DND-41 (cell line): Measurements from ENCODE around the gene CENPP.

ENCODE experiments used
- ATAC-seq: fragments of 200-7000 bp; cut with Tn5 transposase; 3 replicates; pipeline ENCODE4 v1.9.1; 2021; ENCODE audit warnings: low read depth; ENCODE audit not compliant: insufficient read depth
- DNase-seq: peaks from one replicate; pipeline ENCODE4 v3.0.0-alpha.2; 2020
- H2AFZ ChIP-seq: 2 replicates; pipeline ENCODE4 v1.6.0; 2012; ENCODE audit warnings: low read depth, low read length
- H3K27ac ChIP-seq: 2 replicates; pipeline ENCODE4 v1.5.1; 2012; ENCODE audit warnings: low read length, inconsistent platforms
- H3K27me3 ChIP-seq: fragments of 200-600 bp; sonication (generic); 2 replicates; pipeline ENCODE4 v1.6.0; 2012; ENCODE audit warnings: low read length, mild to moderate bottlenecking, inconsistent platforms; ENCODE audit not compliant: insufficient read depth, poor library complexity
- H3K36me3 ChIP-seq: 2 replicates; pipeline ENCODE4 v1.5.1; 2012; ENCODE audit warnings: low read length, inconsistent platforms; ENCODE audit not compliant: insufficient read depth
- H3K4me1 ChIP-seq: 2 replicates; pipeline ENCODE4 v1.5.1; 2012; ENCODE audit warnings: mild to moderate bottlenecking, low read length; ENCODE audit not compliant: insufficient read depth
- H3K4me2 ChIP-seq: 2 replicates; pipeline ENCODE4 v1.6.0; 2012; ENCODE audit warnings: mild to moderate bottlenecking, moderate library complexity, low read length, inconsistent platforms; ENCODE audit not compliant: insufficient read depth
- H3K4me3 ChIP-seq, 2 experiments: fragments of 200-600 bp in 1 of 2; shearing (Covaris generic) in 1 of 2; 2 replicates each; pipeline ENCODE4 v1.5.1; 2012 to 2016; ENCODE audit warnings: inconsistent platforms in 2 of 2, low read length in 2 of 2, mild to moderate bottlenecking in 2 of 2, low read depth in 1 of 2, moderate library complexity in 1 of 2
- H3K79me2 ChIP-seq: 2 replicates; pipeline ENCODE4 v1.6.0; 2012; ENCODE audit warnings: low read length, inconsistent platforms; ENCODE audit not compliant: insufficient read depth
- H3K9ac ChIP-seq: 2 replicates; pipeline ENCODE4 v1.6.0; 2012; ENCODE audit warnings: low read depth, mild to moderate bottlenecking, inconsistent platforms, low read length, moderate library complexity
- H3K9me3 ChIP-seq: 2 replicates; pipeline ENCODE4 v1.5.1; 2012; ENCODE audit warnings: low read length, moderate library complexity, mild to moderate bottlenecking, inconsistent platforms; ENCODE audit not compliant: insufficient read depth, severe bottlenecking
- H4K20me1 ChIP-seq: 2 replicates; pipeline ENCODE4 v1.6.0; 2012; ENCODE audit warnings: low read length; ENCODE audit not compliant: insufficient read depth
- EZH2 ChIP-seq: IDR thresholded peaks from 3 replicates; pipeline ENCODE4 v1.6.1; 2012; ENCODE audit warnings: borderline replicate concordance, low read depth, mild to moderate bottlenecking, moderate library complexity, low read length, inconsistent platforms; ENCODE audit not compliant: severe bottlenecking
- TF ChIP-seq, protein P1 (sequence below): IDR thresholded peaks from 2 replicates; pipeline ENCODE4 v1.5.1; 2012; ENCODE audit warnings: borderline replicate concordance, low read length, moderate library complexity, mild to moderate bottlenecking; ENCODE audit not compliant: poor library complexity, severe bottlenecking; ENCODE audit errors: extremely low read depth

Gene CENPP

GRCh38 chr9:92299116-92299515, 26.6 kb upstream of the CENPP start:
- no peaks in the 10 kb centered on the region for H3K27me3 ChIP-seq
- no peak overlapping the region for H3K4me3 ChIP-seq
- peaks cover 21% of the 10 kb centered on the region for H3K4me1 ChIP-seq
- TF ChIP-seq, protein P1, sequence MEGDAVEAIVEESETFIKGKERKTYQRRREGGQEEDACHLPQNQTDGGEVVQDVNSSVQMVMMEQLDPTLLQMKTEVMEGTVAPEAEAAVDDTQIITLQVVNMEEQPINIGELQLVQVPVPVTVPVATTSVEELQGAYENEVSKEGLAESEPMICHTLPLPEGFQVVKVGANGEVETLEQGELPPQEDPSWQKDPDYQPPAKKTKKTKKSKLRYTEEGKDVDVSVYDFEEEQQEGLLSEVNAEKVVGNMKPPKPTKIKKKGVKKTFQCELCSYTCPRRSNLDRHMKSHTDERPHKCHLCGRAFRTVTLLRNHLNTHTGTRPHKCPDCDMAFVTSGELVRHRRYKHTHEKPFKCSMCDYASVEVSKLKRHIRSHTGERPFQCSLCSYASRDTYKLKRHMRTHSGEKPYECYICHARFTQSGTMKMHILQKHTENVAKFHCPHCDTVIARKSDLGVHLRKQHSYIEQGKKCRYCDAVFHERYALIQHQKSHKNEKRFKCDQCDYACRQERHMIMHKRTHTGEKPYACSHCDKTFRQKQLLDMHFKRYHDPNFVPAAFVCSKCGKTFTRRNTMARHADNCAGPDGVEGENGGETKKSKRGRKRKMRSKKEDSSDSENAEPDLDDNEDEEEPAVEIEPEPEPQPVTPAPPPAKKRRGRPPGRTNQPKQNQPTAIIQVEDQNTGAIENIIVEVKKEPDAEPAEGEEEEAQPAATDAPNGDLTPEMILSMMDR = no peak
- TF ChIP-seq EZH2 = no peak
- H3K9ac ChIP-seq = no peak overlapping the region
- no peaks in the 10 kb centered on the region for H4K20me1 ChIP-seq
- ATAC-seq (no peak), DNase-seq (no peak)
- H3K79me2 ChIP-seq = peaks cover 13% of the 10 kb centered on the region
- no peak overlapping the region for H2AFZ ChIP-seq
- H3K36me3 ChIP-seq = peaks cover 68% of the 10 kb centered on the region
- no peak overlapping the region for H3K27ac ChIP-seq
- no peaks in the 10 kb centered on the region for H3K9me3 ChIP-seq
- no peak overlapping the region for H3K4me2 ChIP-seq

GRCh38 chr9:92300936-92301335, 24.8 kb upstream of the CENPP start:
- peaks cover 85% of the 10 kb centered on the region for H3K36me3 ChIP-seq
- DNase-seq = no peak
- ATAC-seq = no peak

GRCh38 chr9:92308893-92309292, 16.9 kb upstream of the CENPP start:
- Histone ChIP-seq H3K9me3 (no peaks in the 10 kb centered on the region), H4K20me1 (no peaks in the 10 kb centered on the region), H3K27ac (no peak overlapping the region), H3K36me3 (peaks cover 78% of the 10 kb centered on the region), H3K4me2 (no peak overlapping the region), H3K79me2 (peaks cover 6% of the 10 kb centered on the region; the same call in 1 of the 2 replicates), H2AFZ (no peak overlapping the region), H3K4me1 (no peaks in the 10 kb centered on the region), H3K27me3 (no peaks in the 10 kb centered on the region), H3K9ac (no peak overlapping the region), H3K4me3 (no peak overlapping the region)
- no peak for TF ChIP-seq EZH2
- TF ChIP-seq, protein P1 = no peak
- DNase-seq = no peak
- no peak for ATAC-seq

More at GRCh38 chr9:92300936-92301335, 24.8 kb upstream of the CENPP start:
- Histone ChIP-seq H3K79me2 (no peaks in the 10 kb centered on the region), H3K4me1 (peaks cover 4% of the 10 kb centered on the region; the same call in 1 of the 2 replicates), H3K9ac (no peak overlapping the region), H3K9me3 (no peaks in the 10 kb centered on the region), H3K27ac (no peak overlapping the region), H3K4me2 (no peak overlapping the region), H2AFZ (no peak overlapping the region), H3K27me3 (no peaks in the 10 kb centered on the region), H4K20me1 (no peaks in the 10 kb centered on the region), H3K4me3 (no peak overlapping the region)
- TF ChIP-seq, protein P1 = no peak
- TF ChIP-seq EZH2 = no peak

DNA sequence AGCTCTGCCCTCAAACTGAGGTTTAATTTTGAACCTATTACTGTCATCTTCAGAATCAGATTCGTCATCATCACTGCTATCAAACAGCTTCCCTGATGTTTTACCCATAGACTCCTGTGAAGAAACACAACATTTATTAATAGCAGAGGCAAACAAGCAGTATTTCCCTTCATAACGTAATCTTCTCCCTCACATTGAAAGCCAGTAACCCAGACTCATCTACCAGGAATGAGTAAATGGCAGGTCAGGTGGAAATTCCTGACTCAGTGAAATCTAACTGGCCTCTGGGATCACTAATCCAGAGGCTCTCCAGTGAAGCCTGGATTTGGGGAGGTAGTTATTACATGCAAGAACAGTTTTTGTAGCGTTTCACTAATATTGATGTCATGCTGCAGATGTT, 15.2 kb upstream of the CENPP start:
- Histone ChIP-seq H3K4me2 (no peak overlapping the region), H3K4me3 (no peak overlapping the region), H3K9ac (no peak overlapping the region), H3K36me3 (peaks cover 64% of the 10 kb centered on the region), H3K9me3 (no peaks in the 10 kb centered on the region), H3K4me1 (no peaks in the 10 kb centered on the region), H3K79me2 (peaks cover 6% of the 10 kb centered on the region; the same call in 1 of the 2 replicates), H3K27me3 (no peaks in the 10 kb centered on the region), H4K20me1 (no peaks in the 10 kb centered on the region), H2AFZ (no peak overlapping the region), H3K27ac (no peak overlapping the region)
- ATAC-seq (no peak), DNase-seq (no peak)
- TF ChIP-seq, protein P1 = no peak
- no peak for TF ChIP-seq EZH2
